Testis (tissue), 2 donors: ENCODE results near the gene DYNC1I1.
"Not testable (repeated sequence)": the region's sequence is repeated elsewhere in the genome, so short reads cannot be mapped to it uniquely, and the experiment has no call there.

Experiments
- POLR2A ChIP-seq: fragments of 450-650 bp; IDR thresholded peaks from one replicate; pipeline ENCODE4 v1.6.1; 2017; ENCODE audit warnings: antibody characterized with exemption, mild to moderate bottlenecking, moderate library complexity
- TF ChIP-seq, protein P1 (sequence below), 3 experiments: fragments of 450-650 bp in 2 of 3; fragments of 200-600 bp in 1 of 3; sonication (generic) in 1 of 3; IDR thresholded peaks; one replicate each; pipeline ENCODE4 v1.5.1; 2016 to 2019; ENCODE audit warnings: antibody characterized with exemption in 3 of 3, mild to moderate bottlenecking in 2 of 3, moderate library complexity in 1 of 3

DNA sequence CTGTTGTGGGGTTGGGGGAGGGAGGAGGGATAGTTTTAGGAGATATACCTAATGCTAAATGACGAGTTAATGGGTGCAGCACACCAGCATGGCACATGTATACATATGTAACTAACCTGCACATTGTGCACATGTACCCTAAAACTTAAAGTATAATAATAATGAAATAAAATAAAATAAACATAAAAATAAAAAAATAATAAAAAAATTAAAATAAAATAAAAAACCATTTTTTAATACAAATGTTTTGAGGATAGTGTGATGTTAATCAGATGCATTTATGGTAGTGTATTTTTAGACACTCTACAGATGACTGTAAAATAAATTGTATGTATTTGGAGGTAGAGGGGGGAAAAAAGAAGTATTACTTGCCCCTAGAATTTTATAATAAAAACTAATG, 172.5 kb downstream of the DYNC1I1 start:
- TF ChIP-seq, protein P1, sequence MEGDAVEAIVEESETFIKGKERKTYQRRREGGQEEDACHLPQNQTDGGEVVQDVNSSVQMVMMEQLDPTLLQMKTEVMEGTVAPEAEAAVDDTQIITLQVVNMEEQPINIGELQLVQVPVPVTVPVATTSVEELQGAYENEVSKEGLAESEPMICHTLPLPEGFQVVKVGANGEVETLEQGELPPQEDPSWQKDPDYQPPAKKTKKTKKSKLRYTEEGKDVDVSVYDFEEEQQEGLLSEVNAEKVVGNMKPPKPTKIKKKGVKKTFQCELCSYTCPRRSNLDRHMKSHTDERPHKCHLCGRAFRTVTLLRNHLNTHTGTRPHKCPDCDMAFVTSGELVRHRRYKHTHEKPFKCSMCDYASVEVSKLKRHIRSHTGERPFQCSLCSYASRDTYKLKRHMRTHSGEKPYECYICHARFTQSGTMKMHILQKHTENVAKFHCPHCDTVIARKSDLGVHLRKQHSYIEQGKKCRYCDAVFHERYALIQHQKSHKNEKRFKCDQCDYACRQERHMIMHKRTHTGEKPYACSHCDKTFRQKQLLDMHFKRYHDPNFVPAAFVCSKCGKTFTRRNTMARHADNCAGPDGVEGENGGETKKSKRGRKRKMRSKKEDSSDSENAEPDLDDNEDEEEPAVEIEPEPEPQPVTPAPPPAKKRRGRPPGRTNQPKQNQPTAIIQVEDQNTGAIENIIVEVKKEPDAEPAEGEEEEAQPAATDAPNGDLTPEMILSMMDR (IDR thresholded peaks at IDR 0.05), result not testable (repeated sequence)
- not testable (repeated sequence) for TF ChIP-seq POLR2A
